ENCODE measurements around the gene DCTN5. TPM values are rescaled to one million over a fixed set of nuclear protein-coding genes. Genes with fewer than 3 reads are reported as not detected.

DCTN5 gene
- total RNA-seq, 2 donors from 2014 or later = 82.2 to 90.8 TPM

- H3K27ac ChIP-seq (ENCODE audit: low read depth, low read length) = no peak overlapping the region
- H3K9me3 Mint-ChIP-seq = no peaks in the 10 kb centered on the region
- peaks cover 74% of the 10 kb centered on the region for H3K36me3 Mint-ChIP-seq (ENCODE audit: low read depth)
- H3K9me3 ChIP-seq (ENCODE audit: control insufficient read depth, low read length) = no peaks in the 10 kb centered on the region
- TF ChIP-seq, protein P1, sequence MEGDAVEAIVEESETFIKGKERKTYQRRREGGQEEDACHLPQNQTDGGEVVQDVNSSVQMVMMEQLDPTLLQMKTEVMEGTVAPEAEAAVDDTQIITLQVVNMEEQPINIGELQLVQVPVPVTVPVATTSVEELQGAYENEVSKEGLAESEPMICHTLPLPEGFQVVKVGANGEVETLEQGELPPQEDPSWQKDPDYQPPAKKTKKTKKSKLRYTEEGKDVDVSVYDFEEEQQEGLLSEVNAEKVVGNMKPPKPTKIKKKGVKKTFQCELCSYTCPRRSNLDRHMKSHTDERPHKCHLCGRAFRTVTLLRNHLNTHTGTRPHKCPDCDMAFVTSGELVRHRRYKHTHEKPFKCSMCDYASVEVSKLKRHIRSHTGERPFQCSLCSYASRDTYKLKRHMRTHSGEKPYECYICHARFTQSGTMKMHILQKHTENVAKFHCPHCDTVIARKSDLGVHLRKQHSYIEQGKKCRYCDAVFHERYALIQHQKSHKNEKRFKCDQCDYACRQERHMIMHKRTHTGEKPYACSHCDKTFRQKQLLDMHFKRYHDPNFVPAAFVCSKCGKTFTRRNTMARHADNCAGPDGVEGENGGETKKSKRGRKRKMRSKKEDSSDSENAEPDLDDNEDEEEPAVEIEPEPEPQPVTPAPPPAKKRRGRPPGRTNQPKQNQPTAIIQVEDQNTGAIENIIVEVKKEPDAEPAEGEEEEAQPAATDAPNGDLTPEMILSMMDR (conservative IDR thresholded peaks at IDR 0.05) = no peak
- no peak overlapping the region for H3K4me3 ChIP-seq (ENCODE audit: low read length)
- H3K27ac Mint-ChIP-seq = no peak overlapping the region
- H3K4me3 Mint-ChIP-seq = no peak overlapping the region
- 97 to 100% methylated on average over 2 to 6 of the region's 6 CpGs for WGBS, 2 experiments (ENCODE audit: insufficient coverage in 1 of 2, insufficient read length in 1 of 2)
- H3K27me3 ChIP-seq (ENCODE audit: control insufficient read depth, insufficient read depth, low read length, poor library complexity, severe bottlenecking) = no peaks in the 10 kb centered on the region
- H3K4me1 ChIP-seq (ENCODE audit: control insufficient read depth, insufficient read depth, low read length) = no peaks in the 10 kb centered on the region
- peaks cover 11% of the 10 kb centered on the region for H3K4me1 Mint-ChIP-seq
- H3K9ac ChIP-seq (ENCODE audit: extremely low read depth, low read length, poor library complexity, severe bottlenecking) = no peak overlapping the region
- no peaks in the 10 kb centered on the region for H3K27me3 Mint-ChIP-seq (ENCODE audit: insufficient read depth)
- no peak for DNase-seq
- H3K36me3 ChIP-seq (ENCODE audit: control insufficient read depth, insufficient read depth, low read length) = peaks cover 90% of the 10 kb centered on the region
These were observed 26.0 kb downstream of the DCTN5 start for GRCh38 chr16:23667355-23667659.

GRCh38 chr16:23668225-23668624 is 27.0 kb downstream of the DCTN5 start:
- H3K9me3 ChIP-seq (ENCODE audit: control insufficient read depth, low read length) = no peaks in the 10 kb centered on the region
- Mint-ChIP-seq H3K9me3 (no peaks in the 10 kb centered on the region), H3K27me3 (ENCODE audit: insufficient read depth) (no peaks in the 10 kb centered on the region), H3K36me3 (ENCODE audit: low read depth) (peaks cover 71% of the 10 kb centered on the region), H3K4me3 (no peak overlapping the region), H3K27ac (no peak overlapping the region), H3K4me1 (peaks cover 11% of the 10 kb centered on the region)
- no peak for DNase-seq
- H3K4me1 ChIP-seq (ENCODE audit: control insufficient read depth, insufficient read depth, low read length) = no peaks in the 10 kb centered on the region
- peaks cover 86% of the 10 kb centered on the region for H3K36me3 ChIP-seq (ENCODE audit: control insufficient read depth, insufficient read depth, low read length)
- WGBS, 2 experiments (ENCODE audit: insufficient coverage in 1 of 2, insufficient read length in 1 of 2) = 81 to 100% methylated on average over 1 of the region's 1 CpG
- no peaks in the 10 kb centered on the region for H3K27me3 ChIP-seq (ENCODE audit: control insufficient read depth, insufficient read depth, low read length, poor library complexity, severe bottlenecking)
- no peak overlapping the region for H3K27ac ChIP-seq (ENCODE audit: low read depth, low read length)
- no peak overlapping the region for H3K9ac ChIP-seq (ENCODE audit: extremely low read depth, low read length, poor library complexity, severe bottlenecking)
- H3K4me3 ChIP-seq (ENCODE audit: low read length) = no peak overlapping the region
- TF ChIP-seq, protein P1 (conservative IDR thresholded peaks at IDR 0.05) = no peak

DNA sequence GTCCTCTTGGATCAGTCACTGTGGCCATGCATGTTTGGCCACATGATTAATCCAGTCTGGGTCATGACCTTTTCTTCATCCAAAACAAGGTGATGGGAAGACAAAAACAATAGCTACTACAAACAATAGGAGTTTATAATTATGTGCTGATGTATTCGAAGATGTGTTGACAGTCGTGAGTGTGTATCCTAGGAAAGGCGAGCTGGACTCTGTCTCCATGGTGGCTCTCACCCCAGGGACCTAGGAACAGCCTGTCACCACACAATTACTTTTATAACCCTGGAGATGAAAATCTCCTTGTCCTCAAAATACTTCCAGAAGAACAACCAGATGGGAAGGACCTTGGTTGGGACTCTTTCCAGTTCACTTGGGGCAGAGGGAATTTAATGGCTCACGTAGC is 27.6 kb downstream of the DCTN5 start:
- peaks cover 89% of the 10 kb centered on the region for H3K36me3 ChIP-seq (ENCODE audit: control insufficient read depth, insufficient read depth, low read length)

More for the DNA sequence above, 27.6 kb downstream of the DCTN5 start:
- no peak overlapping the region for H3K27ac ChIP-seq (ENCODE audit: low read depth, low read length)
- H3K4me3 ChIP-seq (ENCODE audit: low read length) = no peak overlapping the region
- no peak overlapping the region for H3K9ac ChIP-seq (ENCODE audit: extremely low read depth, low read length, poor library complexity, severe bottlenecking)
- no peaks in the 10 kb centered on the region for H3K27me3 ChIP-seq (ENCODE audit: control insufficient read depth, insufficient read depth, low read length, poor library complexity, severe bottlenecking)
- Mint-ChIP-seq H3K9me3 (no peaks in the 10 kb centered on the region), H3K27me3 (ENCODE audit: insufficient read depth) (no peaks in the 10 kb centered on the region), H3K4me1 (peaks cover 15% of the 10 kb centered on the region), H3K4me3 (no peak overlapping the region), H3K27ac (no peak overlapping the region), H3K36me3 (ENCODE audit: low read depth) (peaks cover 67% of the 10 kb centered on the region)
- 95 to 100% methylated on average over 2 to 4 of the region's 4 CpGs for whole genome bisulfite sequencing, 2 experiments (ENCODE audit: insufficient coverage in 1 of 2, insufficient read length in 1 of 2)
- TF ChIP-seq, protein P1 (conservative IDR thresholded peaks at IDR 0.05) = no peak
- H3K9me3 ChIP-seq (ENCODE audit: control insufficient read depth, low read length) = no peaks in the 10 kb centered on the region
- H3K4me1 ChIP-seq (ENCODE audit: control insufficient read depth, insufficient read depth, low read length) = peaks cover 3% of the 10 kb centered on the region
- DNase-seq = no peak
